Measurements from ENCODE around the gene SPATA18.

DNA sequence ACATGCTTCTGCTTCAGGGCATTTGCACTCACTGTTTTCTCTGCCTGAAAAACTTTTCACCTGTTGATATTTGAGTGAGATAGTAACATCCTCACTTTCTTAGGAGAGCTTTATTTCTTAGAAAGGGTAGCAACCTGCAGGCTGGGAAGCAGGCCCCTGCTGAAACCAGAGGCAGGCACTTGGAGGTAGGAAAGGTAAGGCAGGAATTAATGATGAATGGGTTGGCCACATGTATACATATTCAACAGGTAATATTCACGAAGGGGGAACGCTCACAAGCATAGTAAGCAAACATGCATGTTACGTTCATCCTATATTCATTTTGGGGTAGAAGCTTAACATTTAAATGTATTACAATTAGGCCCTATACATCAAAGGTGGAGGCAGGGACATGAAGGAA, 3.1 kb downstream of the SPATA18 start:
- TF ChIP-seq, protein P1, sequence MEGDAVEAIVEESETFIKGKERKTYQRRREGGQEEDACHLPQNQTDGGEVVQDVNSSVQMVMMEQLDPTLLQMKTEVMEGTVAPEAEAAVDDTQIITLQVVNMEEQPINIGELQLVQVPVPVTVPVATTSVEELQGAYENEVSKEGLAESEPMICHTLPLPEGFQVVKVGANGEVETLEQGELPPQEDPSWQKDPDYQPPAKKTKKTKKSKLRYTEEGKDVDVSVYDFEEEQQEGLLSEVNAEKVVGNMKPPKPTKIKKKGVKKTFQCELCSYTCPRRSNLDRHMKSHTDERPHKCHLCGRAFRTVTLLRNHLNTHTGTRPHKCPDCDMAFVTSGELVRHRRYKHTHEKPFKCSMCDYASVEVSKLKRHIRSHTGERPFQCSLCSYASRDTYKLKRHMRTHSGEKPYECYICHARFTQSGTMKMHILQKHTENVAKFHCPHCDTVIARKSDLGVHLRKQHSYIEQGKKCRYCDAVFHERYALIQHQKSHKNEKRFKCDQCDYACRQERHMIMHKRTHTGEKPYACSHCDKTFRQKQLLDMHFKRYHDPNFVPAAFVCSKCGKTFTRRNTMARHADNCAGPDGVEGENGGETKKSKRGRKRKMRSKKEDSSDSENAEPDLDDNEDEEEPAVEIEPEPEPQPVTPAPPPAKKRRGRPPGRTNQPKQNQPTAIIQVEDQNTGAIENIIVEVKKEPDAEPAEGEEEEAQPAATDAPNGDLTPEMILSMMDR (IDR thresholded peaks at IDR 0.05; ENCODE audit: insufficient read depth, low read length): no peak
- TF ChIP-seq POLR2AphosphoS5 (IDR thresholded peaks at IDR 0.05; ENCODE audit: low read depth): no peak
- no peak for TF ChIP-seq SPI1 (IDR thresholded peaks at IDR 0.05; ENCODE audit: borderline replicate concordance, low read depth)
- TF ChIP-seq GABPA (IDR thresholded peaks at IDR 0.05; ENCODE audit: low read depth): no peak

Measured in HL-60 (cell line).